HEK293 (cell line): Measurements from ENCODE around the gene NFKBIB.

Source experiments
- BCL11A ChIP-seq: fragments of 450-650 bp; formaldehyde crosslinking; IDR thresholded peaks from 2 replicates; pipeline ENCODE4 v1.5.1; 2016; ENCODE audit warnings: low read depth, missing biosample characterization, missing genetic modification characterization
- BCL11B ChIP-seq: fragments of 450-650 bp; formaldehyde crosslinking; IDR thresholded peaks from 2 replicates; pipeline ENCODE4 v1.5.1; 2016; ENCODE audit warnings: low read depth, missing biosample characterization, missing genetic modification characterization
- INSM2 ChIP-seq: fragments of 450-650 bp; formaldehyde crosslinking; IDR thresholded peaks from 2 replicates; pipeline ENCODE4 v1.5.1; 2016; ENCODE audit warnings: missing biosample characterization, missing genetic modification characterization
- MZF1 ChIP-seq: fragments of 450-650 bp; formaldehyde crosslinking; IDR thresholded peaks from 2 replicates; pipeline ENCODE4 v1.5.1; 2017; ENCODE audit warnings: missing biosample characterization, missing genetic modification characterization, borderline replicate concordance
- OVOL3 ChIP-seq: fragments of 450-650 bp; formaldehyde crosslinking; IDR thresholded peaks from 2 replicates; pipeline ENCODE4 v1.5.1; 2016; ENCODE audit warnings: missing biosample characterization, missing genetic modification characterization
- SP7 ChIP-seq: fragments of 450-650 bp; formaldehyde crosslinking; IDR thresholded peaks from 2 replicates; pipeline ENCODE4 v1.5.1; 2016; ENCODE audit warnings: missing biosample characterization, missing genetic modification characterization
- ZBTB21 ChIP-seq: fragments of 450-650 bp; formaldehyde crosslinking; IDR thresholded peaks from 2 replicates; pipeline ENCODE4 v1.5.1; 2017; ENCODE audit warnings: missing biosample characterization, missing genetic modification characterization
- ZBTB48 ChIP-seq: fragments of 450-650 bp; formaldehyde crosslinking; IDR thresholded peaks from 2 replicates; pipeline ENCODE4 v1.5.1; 2016; ENCODE audit warnings: missing biosample characterization, missing genetic modification characterization
- ZBTB6 ChIP-seq: fragments of 450-650 bp; formaldehyde crosslinking; IDR thresholded peaks from 2 replicates; pipeline ENCODE4 v1.5.1; 2017; ENCODE audit warnings: missing biosample characterization, missing genetic modification characterization
- ZFP37 ChIP-seq: fragments of 450-650 bp; formaldehyde crosslinking; IDR thresholded peaks from 2 replicates; pipeline ENCODE4 v1.5.1; 2016; ENCODE audit warnings: missing biosample characterization, missing genetic modification characterization
- ZNF148 ChIP-seq: fragments of 450-650 bp; formaldehyde crosslinking; IDR thresholded peaks from 2 replicates; pipeline ENCODE4 v1.5.0; 2017; ENCODE audit warnings: missing biosample characterization, missing genetic modification characterization, borderline replicate concordance
- ZNF23 ChIP-seq: fragments of 450-650 bp; formaldehyde crosslinking; IDR thresholded peaks from 2 replicates; pipeline ENCODE4 v1.5.1; 2016; ENCODE audit warnings: missing biosample characterization, missing genetic modification characterization, borderline replicate concordance
- ZNF311 ChIP-seq: fragments of 450-650 bp; formaldehyde crosslinking; IDR thresholded peaks from 2 replicates; pipeline ENCODE4 v1.5.1; 2017; ENCODE audit warnings: missing biosample characterization, missing genetic modification characterization, borderline replicate concordance
- ZNF449 ChIP-seq: fragments of 450-650 bp; formaldehyde crosslinking; IDR thresholded peaks from 2 replicates; pipeline ENCODE4 v1.5.1; 2017; ENCODE audit warnings: missing biosample characterization, mild to moderate bottlenecking, missing genetic modification characterization, moderate library complexity
- ZNF501 ChIP-seq: fragments of 450-650 bp; formaldehyde crosslinking; IDR thresholded peaks from 2 replicates; pipeline ENCODE4 v1.5.1; 2016; ENCODE audit warnings: missing biosample characterization, missing genetic modification characterization
- ZNF549 ChIP-seq: fragments of 450-650 bp; IDR thresholded peaks from 2 replicates; pipeline ENCODE4 v1.5.1; 2018; ENCODE audit warnings: missing biosample characterization, missing genetic modification characterization, mild to moderate bottlenecking, inconsistent platforms, moderate library complexity
- ZNF580 ChIP-seq: fragments of 450-650 bp; formaldehyde crosslinking; IDR thresholded peaks from 2 replicates; pipeline ENCODE4 v1.5.1; 2016; ENCODE audit warnings: missing biosample characterization, missing genetic modification characterization
- ZNF585B ChIP-seq: fragments of 450-650 bp; formaldehyde crosslinking; IDR thresholded peaks from 2 replicates; pipeline ENCODE4 v1.5.1; 2016; ENCODE audit warnings: missing biosample characterization, missing genetic modification characterization
- ZNF629 ChIP-seq: fragments of 450-650 bp; formaldehyde crosslinking; IDR thresholded peaks from 2 replicates; pipeline ENCODE4 v1.5.1; 2017; ENCODE audit warnings: missing biosample characterization, missing genetic modification characterization
- ZNF660 ChIP-seq: fragments of 450-650 bp; IDR thresholded peaks from 2 replicates; pipeline ENCODE4 v1.5.1; 2018; ENCODE audit warnings: missing biosample characterization, mild to moderate bottlenecking, missing genetic modification characterization
- ZNF692 ChIP-seq: fragments of 450-650 bp; formaldehyde crosslinking; IDR thresholded peaks from 2 replicates; pipeline ENCODE4 v1.5.1; 2016; ENCODE audit warnings: missing biosample characterization, missing genetic modification characterization

Gene NFKBIB

GRCh38 chr19:38900202-38900629 lies 447 bp downstream of the NFKBIB start (continued):
- TF ChIP-seq ZNF148 (tag by site-specific recombination) (no peak), ZNF23 (tag by site-specific recombination) (0 out of 2 replicates have a peak, but pooled peaks have one; percentile 44), ZNF449 (tag by site-specific recombination) (no peak; the same call in 1 of the 2 replicates), INSM2 (tag by site-specific recombination) (0 out of 2 replicates have a peak, but pooled peaks have one; percentile 1), ZNF692 (peak; percentile 10; the same call in 1 of the 2 replicates), ZBTB48 (peak; percentile 100), ZNF585B (tag by site-specific recombination) (peak; percentile 75), ZNF549 (tag by site-specific recombination) (no peak), OVOL3 (tag by site-specific recombination) (no peak), BCL11A (tag by site-specific recombination) (peak; percentile 85; the same call in 1 of the 2 replicates), SP7 (tag by site-specific recombination) (0 out of 2 replicates have a peak, but pooled peaks have one; percentile 60), ZBTB21 (tag by site-specific recombination) (peak; percentile 84), ZNF629 (no peak), BCL11B (tag by site-specific recombination) (peak; percentile 82; the same call in 1 of the 2 replicates), ZBTB6 (tag by site-specific recombination) (no peak), ZNF580 (peak; percentile 2; the same call in 1 of the 2 replicates), ZNF501 (tag by site-specific recombination) (peak; percentile 3; the same call in 1 of the 2 replicates), ZNF311 (tag by site-specific recombination) (no peak), ZFP37 (tag by site-specific recombination) (peak; percentile 64; the same call in 1 of the 2 replicates), ZNF660 (tag by site-specific recombination) (0 out of 2 replicates have a peak, but pooled peaks have one; percentile 60), MZF1 (no peak)
